Stomach (tissue), 4 donors: Measurements from ENCODE around the gene THAP6.

Experiments
- EP300 ChIP-seq: sonication (generic); formaldehyde crosslinking; IDR thresholded peaks from one replicate; pipeline ENCODE4 v1.6.1; 2017; ENCODE audit warnings: antibody characterized with exemption
- POLR2A ChIP-seq, 4 donors: fragments of 450-650 bp; IDR thresholded peaks; one replicate each; pipeline ENCODE4 v1.6.1; 2016; ENCODE audit warnings: antibody characterized with exemption in 4 of 4, control low read depth in 2 of 4, mild to moderate bottlenecking in 1 of 4, moderate library complexity in 1 of 4
- POLR2AphosphoS5 ChIP-seq, 3 donors: sonication (generic); formaldehyde crosslinking; IDR thresholded peaks; one replicate each; pipeline ENCODE4 v1.6.1; 2016; ENCODE audit warnings: antibody characterized with exemption in 3 of 3
- TF ChIP-seq, protein P1 (sequence below), 7 experiments: fragments of 450-650 bp in 4 of 7; fragments of 200-600 bp in 3 of 7; sonication (generic) in 3 of 7; IDR thresholded peaks; one replicate each; pipeline ENCODE4 v1.5.1; 2016 to 2019; ENCODE audit warnings: antibody characterized with exemption in 7 of 7, control low read depth in 2 of 7, mild to moderate bottlenecking in 1 of 7

- TF ChIP-seq EP300, result no peak
- TF ChIP-seq, protein P1, sequence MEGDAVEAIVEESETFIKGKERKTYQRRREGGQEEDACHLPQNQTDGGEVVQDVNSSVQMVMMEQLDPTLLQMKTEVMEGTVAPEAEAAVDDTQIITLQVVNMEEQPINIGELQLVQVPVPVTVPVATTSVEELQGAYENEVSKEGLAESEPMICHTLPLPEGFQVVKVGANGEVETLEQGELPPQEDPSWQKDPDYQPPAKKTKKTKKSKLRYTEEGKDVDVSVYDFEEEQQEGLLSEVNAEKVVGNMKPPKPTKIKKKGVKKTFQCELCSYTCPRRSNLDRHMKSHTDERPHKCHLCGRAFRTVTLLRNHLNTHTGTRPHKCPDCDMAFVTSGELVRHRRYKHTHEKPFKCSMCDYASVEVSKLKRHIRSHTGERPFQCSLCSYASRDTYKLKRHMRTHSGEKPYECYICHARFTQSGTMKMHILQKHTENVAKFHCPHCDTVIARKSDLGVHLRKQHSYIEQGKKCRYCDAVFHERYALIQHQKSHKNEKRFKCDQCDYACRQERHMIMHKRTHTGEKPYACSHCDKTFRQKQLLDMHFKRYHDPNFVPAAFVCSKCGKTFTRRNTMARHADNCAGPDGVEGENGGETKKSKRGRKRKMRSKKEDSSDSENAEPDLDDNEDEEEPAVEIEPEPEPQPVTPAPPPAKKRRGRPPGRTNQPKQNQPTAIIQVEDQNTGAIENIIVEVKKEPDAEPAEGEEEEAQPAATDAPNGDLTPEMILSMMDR (IDR thresholded peaks at IDR 0.05), result no peak
- TF ChIP-seq POLR2A (IDR thresholded peaks at IDR 0.05), result no peak
- no peak for TF ChIP-seq POLR2AphosphoS5 (IDR thresholded peaks at IDR 0.05)
Observed at GRCh38 chr4:75530556-75531322, 16.5 kb downstream of the THAP6 start.
